GM06990 (cell line): ENCODE data around the gene KLRF1.

Experiments used
- DNase-seq: peaks from one replicate; pipeline ENCODE4 v3.0.0-alpha.2; 2011; ENCODE audit not compliant: insufficient read length; ENCODE audit errors: extremely low read depth
- H3K27me3 ChIP-seq: replicated peaks from 2 replicates; pipeline ENCODE4 v1.6.0; 2011; ENCODE audit warnings: low read length; ENCODE audit not compliant: control insufficient read depth, insufficient read depth
- H3K36me3 ChIP-seq: 2 replicates; pipeline ENCODE4 v1.5.1; 2011; ENCODE audit warnings: low read length; ENCODE audit not compliant: control insufficient read depth, insufficient read depth
- H3K4me3 ChIP-seq: replicated peaks from 2 replicates; pipeline ENCODE4 v1.5.1; 2011; ENCODE audit warnings: low read depth, mild to moderate bottlenecking, control low read depth, low read length
- TF ChIP-seq, protein P1 (sequence below): IDR thresholded peaks from 2 replicates; pipeline ENCODE4 v1.5.1; 2011; ENCODE audit warnings: low read length, control low read depth, mild to moderate bottlenecking, inconsistent platforms; ENCODE audit not compliant: insufficient read depth, poor library complexity, severe bottlenecking

Gene KLRF1

DNA sequence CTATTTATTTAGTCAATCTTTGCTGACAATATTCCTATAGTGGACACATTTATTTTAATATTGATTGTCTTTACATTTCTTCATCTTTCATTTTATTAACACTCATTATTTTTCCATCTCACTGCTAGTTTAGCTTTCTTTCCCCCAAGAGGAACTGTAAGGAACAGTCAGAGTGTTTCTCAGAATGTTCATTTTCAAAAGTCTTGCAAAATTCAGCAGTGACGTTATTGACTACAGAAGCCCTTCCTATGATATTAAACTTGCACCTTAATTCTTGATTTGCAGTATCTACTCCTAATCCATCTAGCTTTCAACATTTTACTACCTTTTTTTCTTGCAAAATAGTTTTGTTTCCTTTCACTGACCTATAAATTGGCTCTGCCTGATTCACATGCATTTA is 28.9 kb downstream of the KLRF1 start:
- DNase-seq = no peak
- TF ChIP-seq, protein P1, sequence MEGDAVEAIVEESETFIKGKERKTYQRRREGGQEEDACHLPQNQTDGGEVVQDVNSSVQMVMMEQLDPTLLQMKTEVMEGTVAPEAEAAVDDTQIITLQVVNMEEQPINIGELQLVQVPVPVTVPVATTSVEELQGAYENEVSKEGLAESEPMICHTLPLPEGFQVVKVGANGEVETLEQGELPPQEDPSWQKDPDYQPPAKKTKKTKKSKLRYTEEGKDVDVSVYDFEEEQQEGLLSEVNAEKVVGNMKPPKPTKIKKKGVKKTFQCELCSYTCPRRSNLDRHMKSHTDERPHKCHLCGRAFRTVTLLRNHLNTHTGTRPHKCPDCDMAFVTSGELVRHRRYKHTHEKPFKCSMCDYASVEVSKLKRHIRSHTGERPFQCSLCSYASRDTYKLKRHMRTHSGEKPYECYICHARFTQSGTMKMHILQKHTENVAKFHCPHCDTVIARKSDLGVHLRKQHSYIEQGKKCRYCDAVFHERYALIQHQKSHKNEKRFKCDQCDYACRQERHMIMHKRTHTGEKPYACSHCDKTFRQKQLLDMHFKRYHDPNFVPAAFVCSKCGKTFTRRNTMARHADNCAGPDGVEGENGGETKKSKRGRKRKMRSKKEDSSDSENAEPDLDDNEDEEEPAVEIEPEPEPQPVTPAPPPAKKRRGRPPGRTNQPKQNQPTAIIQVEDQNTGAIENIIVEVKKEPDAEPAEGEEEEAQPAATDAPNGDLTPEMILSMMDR = no peak
- Histone ChIP-seq H3K27me3 (no peaks in the 10 kb centered on the region), H3K36me3 (no peaks in the 10 kb centered on the region), H3K4me3 (no peak overlapping the region)

DNA sequence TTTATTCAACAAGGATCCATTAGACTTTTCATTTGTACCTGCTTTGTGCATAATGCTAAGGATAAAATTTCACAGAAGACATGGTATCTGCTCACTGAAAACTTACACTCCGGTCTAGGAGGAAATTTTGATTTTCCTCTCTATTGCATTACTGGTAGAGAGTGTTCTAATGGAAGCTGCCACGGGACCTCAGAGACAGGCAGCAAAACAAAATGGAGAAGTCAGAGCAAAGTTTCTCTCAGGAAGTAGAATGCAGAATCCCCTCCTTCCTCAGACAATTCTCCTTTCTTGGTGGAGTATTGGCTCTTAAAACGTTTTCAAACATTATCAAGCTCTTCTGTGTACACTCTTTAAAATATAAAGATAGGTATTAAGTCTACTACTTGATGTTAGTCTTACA is 29.6 kb downstream of the KLRF1 start:
- TF ChIP-seq, protein P1 = no peak
- DNase-seq = no peak
- Histone ChIP-seq H3K4me3 (no peak overlapping the region), H3K36me3 (no peaks in the 10 kb centered on the region), H3K27me3 (no peaks in the 10 kb centered on the region)

DNA sequence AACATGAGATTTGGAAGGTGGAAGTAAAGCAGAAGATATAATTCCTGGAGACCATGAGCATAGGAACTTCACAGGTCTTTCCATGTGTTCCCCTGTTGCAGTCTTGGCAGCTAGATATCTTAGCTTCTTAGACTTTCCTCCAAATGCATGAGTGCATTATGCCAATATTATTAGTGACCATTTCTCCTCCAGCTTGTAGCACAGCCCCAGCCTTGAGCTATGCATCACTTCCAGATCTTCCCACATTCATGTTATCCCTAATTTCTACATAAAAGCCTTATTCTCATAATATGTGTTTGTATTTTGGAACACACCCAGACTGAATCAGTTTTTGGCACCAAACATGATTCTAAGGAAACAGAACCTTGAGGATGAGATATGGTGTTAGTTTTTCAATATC is 30.9 kb downstream of the KLRF1 start:
- Histone ChIP-seq H3K36me3 (no peaks in the 10 kb centered on the region), H3K4me3 (no peak overlapping the region), H3K27me3 (no peaks in the 10 kb centered on the region)
- TF ChIP-seq, protein P1 = no peak
- DNase-seq = no peak

DNA sequence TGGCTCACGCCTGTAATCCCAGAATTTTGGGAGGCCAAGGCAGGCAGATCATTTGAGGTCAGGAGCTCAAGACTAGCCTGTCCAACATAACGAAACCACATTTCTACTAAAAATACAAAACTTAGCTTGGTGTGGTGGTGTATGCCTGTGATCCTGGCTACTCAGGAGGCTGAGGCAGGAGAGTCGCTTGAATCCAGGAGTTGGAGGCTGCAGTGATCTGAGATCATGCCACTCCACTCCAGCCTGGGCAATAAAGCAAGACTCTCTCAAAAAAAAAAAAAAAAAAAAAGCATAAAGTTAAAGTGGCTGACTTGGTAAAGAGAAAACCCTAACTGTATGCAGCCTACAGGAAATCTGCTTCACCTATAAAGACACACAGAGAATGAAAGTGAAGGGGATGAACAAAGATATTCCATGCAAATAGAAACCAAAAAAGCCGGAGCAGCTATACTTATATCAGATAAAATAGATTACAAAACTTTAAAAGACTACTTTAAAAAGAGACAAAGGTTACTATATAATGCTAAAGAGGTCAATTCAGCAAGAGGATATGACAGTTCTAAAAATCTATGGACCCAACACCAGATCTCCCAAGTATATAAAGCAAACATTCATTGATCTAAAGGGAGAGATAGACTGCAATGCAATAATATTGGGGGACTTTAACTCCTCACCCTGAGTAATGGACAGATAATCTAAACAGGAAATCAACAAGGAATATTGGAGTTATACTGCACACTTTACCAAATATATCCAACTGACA is 37.8 kb downstream of the KLRF1 start:
- no peaks in the 10 kb centered on the region for H3K27me3 ChIP-seq
- H3K36me3 ChIP-seq = no peaks in the 10 kb centered on the region
- TF ChIP-seq, protein P1 = no peak
- H3K4me3 ChIP-seq = no peak overlapping the region
- no peak for DNase-seq

DNA sequence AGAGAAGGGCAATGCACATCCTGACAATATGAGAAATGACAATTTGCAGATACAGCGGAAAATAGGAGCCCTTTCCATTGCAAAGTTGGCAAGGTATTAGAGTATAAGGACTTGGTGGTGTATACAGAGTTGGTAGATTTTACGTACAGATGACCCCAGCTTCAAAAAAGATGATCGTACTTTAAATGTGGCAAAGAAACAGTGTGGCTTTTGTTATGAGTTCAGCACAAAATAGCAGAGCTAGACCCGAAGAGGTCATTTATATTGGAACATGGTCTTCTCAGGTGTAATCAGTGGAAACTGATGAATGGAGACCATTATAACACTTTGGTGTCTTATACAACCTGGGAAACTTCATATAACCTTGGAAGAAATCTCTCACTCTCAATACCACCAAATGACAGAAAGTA is 39.6 kb downstream of the KLRF1 start:
- Histone ChIP-seq H3K36me3 (no peaks in the 10 kb centered on the region), H3K4me3 (peak overlapping the region; percentile 22; the same call in 1 of the 2 replicates), H3K27me3 (no peaks in the 10 kb centered on the region)
- TF ChIP-seq, protein P1 = no peak
- no peak for DNase-seq
